Loucy (cell line): ENCODE measurements around the gene MLKL.

Source experiments
- EZH2phosphoT487 ChIP-seq: fragments of 200-600 bp; IDR thresholded peaks from 2 replicates; pipeline ENCODE4 v1.6.1; 2018; ENCODE audit warnings: antibody characterized with exemption, mild to moderate bottlenecking, moderate library complexity, borderline replicate concordance
- TF ChIP-seq, protein P1 (sequence below): fragments of 200-600 bp; sonication (generic); conservative IDR thresholded peaks from 2 replicates; pipeline ENCODE4 v1.5.1; 2014; ENCODE audit warnings: mild to moderate bottlenecking, antibody characterized with exemption, low read length

DNA sequence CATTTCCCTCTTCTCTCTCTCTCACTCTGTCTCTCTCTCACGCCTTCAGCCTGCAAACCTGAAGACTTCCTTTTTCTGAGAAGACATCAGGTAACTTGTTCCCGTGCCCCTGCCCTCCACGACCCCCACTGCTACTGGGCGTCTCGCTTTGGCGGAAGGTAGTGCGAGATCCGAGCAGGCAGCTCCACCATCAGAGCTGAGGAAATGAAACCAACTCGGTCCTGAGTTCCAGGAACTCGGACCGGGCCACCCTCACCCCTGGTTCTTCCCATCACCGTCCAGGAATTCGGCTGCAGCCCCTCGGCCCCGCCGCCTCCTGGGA lies 585 bp downstream of the MLKL start:
- TF ChIP-seq, protein P1, sequence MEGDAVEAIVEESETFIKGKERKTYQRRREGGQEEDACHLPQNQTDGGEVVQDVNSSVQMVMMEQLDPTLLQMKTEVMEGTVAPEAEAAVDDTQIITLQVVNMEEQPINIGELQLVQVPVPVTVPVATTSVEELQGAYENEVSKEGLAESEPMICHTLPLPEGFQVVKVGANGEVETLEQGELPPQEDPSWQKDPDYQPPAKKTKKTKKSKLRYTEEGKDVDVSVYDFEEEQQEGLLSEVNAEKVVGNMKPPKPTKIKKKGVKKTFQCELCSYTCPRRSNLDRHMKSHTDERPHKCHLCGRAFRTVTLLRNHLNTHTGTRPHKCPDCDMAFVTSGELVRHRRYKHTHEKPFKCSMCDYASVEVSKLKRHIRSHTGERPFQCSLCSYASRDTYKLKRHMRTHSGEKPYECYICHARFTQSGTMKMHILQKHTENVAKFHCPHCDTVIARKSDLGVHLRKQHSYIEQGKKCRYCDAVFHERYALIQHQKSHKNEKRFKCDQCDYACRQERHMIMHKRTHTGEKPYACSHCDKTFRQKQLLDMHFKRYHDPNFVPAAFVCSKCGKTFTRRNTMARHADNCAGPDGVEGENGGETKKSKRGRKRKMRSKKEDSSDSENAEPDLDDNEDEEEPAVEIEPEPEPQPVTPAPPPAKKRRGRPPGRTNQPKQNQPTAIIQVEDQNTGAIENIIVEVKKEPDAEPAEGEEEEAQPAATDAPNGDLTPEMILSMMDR, result no peak
- no peak for TF ChIP-seq EZH2phosphoT487
